Lower leg skin (tissue), 4 donors: Measurements from ENCODE around the gene HSP90AB1. TPM values are rescaled to one million over a fixed set of nuclear protein-coding genes. Genes with fewer than 3 reads are reported as not detected.

Source experiments
- DNase-seq, 2 donors: peaks; one replicate each; pipeline ENCODE4 v3.0.0-alpha.2; 2019; ENCODE audit warnings: low spot score in 2 of 2
- H3K4me3 ChIP-seq: fragments of 200-600 bp; sonication (generic); 2 replicates; pipeline ENCODE4 v1.5.1; 2017; ENCODE audit warnings: mild to moderate bottlenecking, low read depth; ENCODE audit not compliant: poor library complexity, severe bottlenecking
- CTCF ChIP-seq, 3 donors: fragments of 450-650 bp; IDR thresholded peaks; one replicate each; pipeline ENCODE4 v1.5.1; 2016; ENCODE audit warnings: antibody characterized with exemption in 3 of 3, mild to moderate bottlenecking in 3 of 3, moderate library complexity in 2 of 3
- POLR2A ChIP-seq, 2 donors: fragments of 450-650 bp; IDR thresholded peaks; one replicate each; pipeline ENCODE4 v1.6.1; 2016 to 2017; ENCODE audit warnings: antibody characterized with exemption in 2 of 2, mild to moderate bottlenecking in 1 of 2, moderate library complexity in 1 of 2
- WGBS, 2 donors: methylation state at CpG; one replicate each; pipeline ENCODE4 v1.1.5; 2018; 5-methylcytosine and 5-hydroxymethylcytosine counted together
- intact Hi-C: fragments of 100-400 bp; cut with DNase I; formaldehyde crosslinking; loops from one replicate; pipeline ENCODE4 v1.15.0; 2023; ENCODE audit warnings: low total_unique reads
- total RNA-seq, 4 donors: library from RNA; depleted of rRNA; stranded (reverse); fragments of >200 nt; gene quantifications; one replicate each; pipeline ENCODE4 v1.1.0, GENCODE V29; 2016

HSP90AB1 gene
- total RNA-seq = 100 to 1,000 TPM; 505 to 604 (median 551) TPM

GRCh38 chr6:44246663-44247337 is at the start of gene HSP90AB1:
TSS of gene HSP90AB1 (plus strand) at chr6:44247101. CDS start at chr6:44248630, 1,529 bp downstream.
- peak; percentile 97 to 99 for DNase-seq
- WGBS, 2 donors = 0 to 1% methylated on average over 34 of the region's 34 CpGs
- intact Hi-C loops = no loop called here

DNA sequence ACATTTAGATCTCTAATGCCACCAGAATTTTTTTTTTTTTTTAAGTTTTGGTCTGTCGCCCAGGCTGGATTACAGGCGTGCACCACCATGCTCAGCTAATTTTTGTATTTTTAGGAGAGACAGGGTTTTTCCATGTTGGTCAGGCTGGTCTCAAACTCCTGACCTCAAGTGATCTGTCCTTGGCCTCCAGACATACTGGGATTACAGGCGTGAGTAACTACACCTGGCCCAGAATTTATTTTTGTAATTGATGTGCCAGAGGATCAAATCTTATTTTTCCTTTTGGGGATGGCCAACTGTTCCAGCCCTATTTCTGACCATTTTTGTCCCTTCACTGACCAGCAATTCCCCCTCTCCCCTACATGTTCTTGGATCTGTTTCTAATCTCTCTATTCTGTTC is 48.2 kb upstream of the HSP90AB1 start:
- no peak for DNase-seq
- H3K4me3 ChIP-seq = no peak overlapping the region
- intact Hi-C loops = no loop called here
- WGBS, 2 donors = 51 to 58% methylated on average over 3 of the region's 3 CpGs
- TF ChIP-seq CTCF (IDR thresholded peaks at IDR 0.05) (no peak), POLR2A (IDR thresholded peaks at IDR 0.05) (no peak)

More at GRCh38 chr6:44246663-44247337, at the start of gene HSP90AB1:
- TF ChIP-seq POLR2A (IDR thresholded peaks at IDR 0.05) (peak in 1 of 2 donors; percentile 93), CTCF (IDR thresholded peaks at IDR 0.05) (no peak)
- peak within 1 kb of the TSS; percentile 93 for H3K4me3 ChIP-seq

- no peak for DNase-seq
- H3K4me3 ChIP-seq = no peak overlapping the region
- intact Hi-C loops = no loop called here
- TF ChIP-seq CTCF (IDR thresholded peaks at IDR 0.05) (no peak), POLR2A (IDR thresholded peaks at IDR 0.05) (no peak)
- WGBS, 2 donors = 89 to 93% methylated on average over 4 of the region's 4 CpGs
These were observed 47.0 kb upstream of the HSP90AB1 start for GRCh38 chr6:44199883-44200282.

GRCh38 chr6:44201200-44201599 is 45.7 kb upstream of the HSP90AB1 start:
- no peak overlapping the region for H3K4me3 ChIP-seq
- TF ChIP-seq POLR2A (IDR thresholded peaks at IDR 0.05) (no peak), CTCF (IDR thresholded peaks at IDR 0.05) (no peak)
- WGBS, 2 donors = 26 to 74% methylated on average over 3 of the region's 3 CpGs
- intact Hi-C loops = no loop called here
- no peak for DNase-seq

GRCh38 chr6:44201638-44202303 is 45.1 kb upstream of the HSP90AB1 start:
- intact Hi-C loops = no loop called here
- 30 to 37% methylated on average over 11 of the region's 11 CpGs for WGBS, 2 donors
- H3K4me3 ChIP-seq = no peak overlapping the region
- peak in 1 of 2 donors; percentile 71 for DNase-seq
- TF ChIP-seq CTCF (IDR thresholded peaks at IDR 0.05) (no peak), POLR2A (IDR thresholded peaks at IDR 0.05) (no peak)
